Activated CD4-positive, alpha-beta memory T cell treated with anti-CD3 and anti-CD28 coated beads, Interleukin-2, amount 10 ng/mL, durations not matched to agents 7 days and 5 days (primary cell): ENCODE data around the gene LYPD5. TPM values are rescaled to one million over a fixed set of nuclear protein-coding genes. Genes with fewer than 3 reads are reported as not detected.

Experiments used
- CTCF ChIA-PET: fragments of 350-600 bp; sonication (Branson Sonifier 250); formaldehyde crosslinking; loops from one replicate; lab custom pipeline; 2021; ENCODE audit warnings: antibody characterized with exemption, inconsistent platforms; lab: Charles Lee
- POLR2A ChIA-PET: fragments of 350-600 bp; sonication (Branson Sonifier 250); formaldehyde crosslinking; loops from one replicate; lab custom pipeline; 2021; ENCODE audit warnings: antibody characterized with exemption; lab: Charles Lee
- DNase-seq: peaks from one replicate; pipeline ENCODE4 v3.0.0-alpha.2; 2020
- H3K27ac Mint-ChIP-seq: one replicate; pipeline ENCODE4 v1.8.0; 2021; ENCODE audit warnings: mild to moderate bottlenecking, mixed read lengths
- H3K27me3 Mint-ChIP-seq: one replicate; pipeline ENCODE4 v1.8.0; 2021; ENCODE audit warnings: mixed read lengths
- H3K36me3 Mint-ChIP-seq: one replicate; pipeline ENCODE4 v1.8.0; 2021; ENCODE audit warnings: low read depth, mixed read lengths
- H3K4me1 Mint-ChIP-seq: one replicate; pipeline ENCODE4 v1.8.0; 2021; ENCODE audit warnings: mixed read lengths
- H3K4me3 Mint-ChIP-seq: one replicate; pipeline ENCODE4 v1.8.0; 2021; ENCODE audit warnings: mild to moderate bottlenecking, mixed read lengths
- H3K9me3 Mint-ChIP-seq: one replicate; pipeline ENCODE4 v1.8.0; 2021; ENCODE audit warnings: mixed read lengths
- total RNA-seq, 2 experiments: library from RNA; stranded (reverse); gene quantifications; one replicate each; pipeline ENCODE4 v1.2.3, GENCODE V29; 2021

LYPD5 gene
- total RNA-seq, 2 experiments from 2014 or later, result 0.70 to 0.71 TPM

DNA sequence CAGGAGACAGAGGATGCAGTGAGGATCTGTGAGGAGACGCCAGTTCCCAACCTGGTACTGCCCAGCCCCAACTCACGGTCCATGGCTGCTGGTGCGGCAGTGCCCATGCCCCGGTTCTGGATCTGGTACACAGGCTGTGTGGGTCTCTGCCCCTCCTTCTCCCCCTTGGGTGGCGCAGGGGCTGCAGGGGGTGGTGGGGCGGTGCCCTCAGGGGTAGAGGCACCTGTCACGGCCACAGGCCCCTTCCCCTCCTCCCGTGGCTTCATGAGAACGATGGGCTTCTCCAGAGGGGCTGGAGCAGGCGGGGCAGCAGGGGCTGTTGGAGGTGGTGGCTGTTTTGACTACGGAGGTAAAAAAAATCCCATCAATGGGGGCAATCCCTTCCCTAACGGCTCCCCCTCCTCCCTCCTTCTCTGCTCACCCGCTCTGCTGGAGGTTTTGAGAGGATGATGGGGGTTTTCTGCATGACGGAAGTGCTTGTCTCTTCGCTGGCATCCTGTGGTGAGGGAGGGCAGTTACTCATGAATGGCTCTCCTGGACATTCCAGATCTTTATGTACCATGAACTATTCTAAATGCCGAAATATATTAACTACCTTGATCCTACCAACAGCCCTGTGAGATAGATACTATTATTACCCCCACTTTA is 54.6 kb downstream of the LYPD5 start:
- Mint-ChIP-seq H3K4me1 (peaks cover 42% of the 10 kb centered on the region), H3K9me3 (no peaks in the 10 kb centered on the region), H3K27me3 (no peaks in the 10 kb centered on the region), H3K4me3 (peak overlapping the region; percentile 25), H3K36me3 (peaks cover 74% of the 10 kb centered on the region), H3K27ac (peak overlapping the region; percentile 90)
- ChIA-PET CTCF (interaction anchor here (0.7 to 2.6 kb wide), 2 partner anchors 19 to 37 kb away, joined by 4 to 35 read pairs; no protein-coding TSS in a partner anchor), POLR2A (no interaction called here)
- DNase-seq, result no peak

Other genes with a start within 250 kb of the LYPD5 start
- gene XRCC1, start 226.9 kb downstream of the LYPD5 start, total RNA-seq, result 10 to 100 TPM; 42.5 to 46.1 TPM
- 1 to 10 TPM; 3.7 to 4.4 TPM for gene PINLYP, start 226.6 kb downstream of the LYPD5 start, total RNA-seq
- 10 to 100 TPM; 15.3 to 16.5 TPM for gene IRGQ, start 206.3 kb downstream of the LYPD5 start, total RNA-seq
- gene ZNF576, start 205.9 kb downstream of the LYPD5 start, total RNA-seq, result 10 to 100 TPM; 13.2 to 13.5 TPM
- gene SRRM5, start 190.4 kb downstream of the LYPD5 start, total RNA-seq, result under 1 TPM; 0.28 to 0.45 TPM
- gene ZNF428, start 182.8 kb downstream of the LYPD5 start, total RNA-seq, result 10 to 100 TPM; 19.7 to 20.6 TPM
- gene CADM4, start 162.6 kb downstream of the LYPD5 start, total RNA-seq, result under 1 TPM; 0.43 to 0.60 TPM
- 10 to 100 TPM; 29.2 to 29.3 TPM for gene PLAUR, start 132.3 kb downstream of the LYPD5 start, total RNA-seq
- not detected for gene IRGC, start 86.4 kb downstream of the LYPD5 start, total RNA-seq
- gene SMG9, start 47.5 kb downstream of the LYPD5 start, total RNA-seq, result 10 to 100 TPM; 58.1 to 64.6 TPM
- gene KCNN4, start 21.5 kb downstream of the LYPD5 start, total RNA-seq, result 10 to 100 TPM; 71.7 to 72.3 TPM
- 1 to 10 TPM; 6.5 to 6.8 TPM for gene ZNF283, start 24.9 kb upstream of the LYPD5 start, total RNA-seq
- gene ZNF404, start 81.5 kb upstream of the LYPD5 start, total RNA-seq, result 1 to 10 TPM in 1 of 2 experiments, under 1 TPM in 1; 0.80 to 1.5 TPM
- 10 to 100 TPM; 15.1 to 16.6 TPM for gene ZNF45, start 132.8 kb upstream of the LYPD5 start, total RNA-seq
- gene ZNF221, start 148.8 kb upstream of the LYPD5 start, total RNA-seq, result 1 to 10 TPM; 1.5 to 1.6 TPM
- gene ZNF155, start 181.7 kb upstream of the LYPD5 start, total RNA-seq, result 1 to 10 TPM; 6.7 to 7.5 TPM
- 1 to 10 TPM; 3.7 to 5.8 TPM for gene ZNF230, start 200.5 kb upstream of the LYPD5 start, total RNA-seq
- 1 to 10 TPM; 3.3 to 4.3 TPM for gene ZNF222, start 222.9 kb upstream of the LYPD5 start, total RNA-seq
- under 1 TPM; 0.40 to 0.50 TPM for gene ZNF223, start 249.6 kb upstream of the LYPD5 start, total RNA-seq